ENCODE data around the gene TWF2. TPM values are rescaled to one million over a fixed set of nuclear protein-coding genes. Genes with fewer than 3 reads are reported as not detected.
A peak's percentile ranks its signal among the peaks of the same experiment; 100 is the strongest.

The TWF2 gene
- total and polyA plus RNA-seq, 2 of the 13 experiments (the other 11 are each of a cell fraction or from before 2014, with no cell fraction given): 45.5 to 108 TPM

DNA sequence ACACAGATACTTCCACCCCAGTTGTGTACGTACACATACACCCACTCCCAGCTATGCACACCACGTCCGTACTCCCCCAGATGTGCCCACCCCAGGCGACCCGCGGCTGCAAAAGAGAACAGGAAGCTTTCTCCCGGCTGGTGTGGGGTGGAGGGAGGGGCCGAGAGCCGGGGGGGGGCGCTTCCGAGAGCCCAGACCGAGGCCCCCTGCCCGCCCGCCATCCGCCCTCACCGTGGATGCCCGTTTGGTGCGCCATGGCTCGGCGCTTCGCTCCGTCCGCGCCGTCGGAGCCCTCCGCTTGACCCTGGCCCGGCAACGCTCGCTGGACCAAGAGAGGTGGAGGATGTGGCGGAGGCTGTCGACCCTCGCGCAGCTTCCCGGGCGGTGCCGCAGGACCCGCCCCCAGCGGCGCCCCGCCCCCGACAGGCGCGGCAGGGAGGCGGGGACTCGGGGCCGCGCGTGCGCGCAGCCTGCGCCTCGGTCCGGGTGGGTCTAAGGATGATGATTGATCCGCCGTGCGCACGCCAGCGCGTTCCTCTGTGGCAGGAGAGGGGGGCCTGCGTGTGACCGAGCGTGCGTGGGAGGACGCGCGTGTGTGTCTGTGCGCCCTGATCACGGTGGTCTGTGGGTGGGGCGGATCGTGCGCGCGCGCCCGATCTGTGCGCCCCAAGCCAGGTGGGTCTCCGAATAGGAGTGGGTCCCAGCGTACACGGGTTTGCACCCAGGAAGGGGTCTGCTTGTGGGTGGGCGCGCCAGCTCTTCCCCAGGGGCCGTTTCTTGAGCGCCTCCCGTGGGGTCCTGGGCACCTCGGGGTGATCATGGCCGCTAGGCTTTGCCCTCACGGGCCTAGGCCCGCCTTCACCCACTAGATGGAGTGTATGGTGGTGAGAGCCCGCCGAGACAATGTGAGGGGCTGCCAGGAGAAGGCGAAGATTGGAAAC is at the start of gene TWF2 (continued):
- peak; percentile 72; the same call in 1 of the 2 replicates for TF ChIP-seq FOXC1 (CRISPR knock-in tag; IDR thresholded peaks at IDR 0.05; ENCODE audit: borderline replicate concordance)
- TF ChIP-seq ZNF605 (CRISPR knock-in tag; IDR thresholded peaks at IDR 0.05): peak; percentile 79; the same call in 1 of the 2 replicates
- TF ChIP-seq, protein P1, sequence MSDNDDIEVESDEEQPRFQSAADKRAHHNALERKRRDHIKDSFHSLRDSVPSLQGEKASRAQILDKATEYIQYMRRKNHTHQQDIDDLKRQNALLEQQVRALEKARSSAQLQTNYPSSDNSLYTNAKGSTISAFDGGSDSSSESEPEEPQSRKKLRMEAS (IDR thresholded peaks at IDR 0.05): peak; percentile 49
- no peak for TF ChIP-seq MTF2 (CRISPR knock-in tag; IDR thresholded peaks at IDR 0.05; ENCODE audit: borderline replicate concordance)
- TF ChIP-seq, protein P2, sequence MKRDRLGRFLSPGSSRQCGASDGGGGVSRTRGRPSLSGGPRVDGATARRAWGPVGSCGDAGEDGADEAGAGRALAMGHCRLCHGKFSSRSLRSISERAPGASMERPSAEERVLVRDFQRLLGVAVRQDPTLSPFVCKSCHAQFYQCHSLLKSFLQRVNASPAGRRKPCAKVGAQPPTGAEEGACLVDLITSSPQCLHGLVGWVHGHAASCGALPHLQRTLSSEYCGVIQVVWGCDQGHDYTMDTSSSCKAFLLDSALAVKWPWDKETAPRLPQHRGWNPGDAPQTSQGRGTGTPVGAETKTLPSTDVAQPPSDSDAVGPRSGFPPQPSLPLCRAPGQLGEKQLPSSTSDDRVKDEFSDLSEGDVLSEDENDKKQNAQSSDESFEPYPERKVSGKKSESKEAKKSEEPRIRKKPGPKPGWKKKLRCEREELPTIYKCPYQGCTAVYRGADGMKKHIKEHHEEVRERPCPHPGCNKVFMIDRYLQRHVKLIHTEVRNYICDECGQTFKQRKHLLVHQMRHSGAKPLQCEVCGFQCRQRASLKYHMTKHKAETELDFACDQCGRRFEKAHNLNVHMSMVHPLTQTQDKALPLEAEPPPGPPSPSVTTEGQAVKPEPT (CRISPR knock-in tag; IDR thresholded peaks at IDR 0.05; ENCODE audit: low read depth): no peak
- TF ChIP-seq SRY (CRISPR knock-in tag; IDR thresholded peaks at IDR 0.05): peak; percentile 66
- peak; percentile 78 for TF ChIP-seq POLR2AphosphoS5 (IDR thresholded peaks at IDR 0.05; ENCODE audit: low read depth, low read length)
- TF ChIP-seq ZNF619 (CRISPR knock-in tag; IDR thresholded peaks at IDR 0.05): no peak
- TF ChIP-seq RFX5 (IDR thresholded peaks at IDR 0.05; ENCODE audit: low read depth, low read length): no peak
- TF ChIP-seq KDM4B (CRISPR knock-in tag; IDR thresholded peaks at IDR 0.05): peak; percentile 82
- peak; percentile 63; the same call in 1 of the 2 replicates for TF ChIP-seq SP4 (CRISPR knock-in tag; IDR thresholded peaks at IDR 0.05)
- no peak for TF ChIP-seq FOXP1 (IDR thresholded peaks at IDR 0.05)
- TF ChIP-seq FOXP1 (CRISPR knock-in tag; IDR thresholded peaks at IDR 0.05): no peak
- peak; percentile 41; the same call in 1 of the 2 replicates for TF ChIP-seq ARID2 (CRISPR knock-in tag; IDR thresholded peaks at IDR 0.05; ENCODE audit: borderline replicate concordance)
- TF ChIP-seq ZNF709 (CRISPR knock-in tag; IDR thresholded peaks at IDR 0.05): peak; percentile 67; the same call in 1 of the 2 replicates
- TF ChIP-seq ZC3H4 (CRISPR knock-in tag; IDR thresholded peaks at IDR 0.05; ENCODE audit: borderline replicate concordance): 0 out of 2 replicates have a peak, but pooled peaks have one; percentile 61
- TF ChIP-seq FIP1L1 (IDR thresholded peaks at IDR 0.05; ENCODE audit: borderline replicate concordance, insufficient read depth, low read depth, low read length): no peak
- TF ChIP-seq, protein P3, sequence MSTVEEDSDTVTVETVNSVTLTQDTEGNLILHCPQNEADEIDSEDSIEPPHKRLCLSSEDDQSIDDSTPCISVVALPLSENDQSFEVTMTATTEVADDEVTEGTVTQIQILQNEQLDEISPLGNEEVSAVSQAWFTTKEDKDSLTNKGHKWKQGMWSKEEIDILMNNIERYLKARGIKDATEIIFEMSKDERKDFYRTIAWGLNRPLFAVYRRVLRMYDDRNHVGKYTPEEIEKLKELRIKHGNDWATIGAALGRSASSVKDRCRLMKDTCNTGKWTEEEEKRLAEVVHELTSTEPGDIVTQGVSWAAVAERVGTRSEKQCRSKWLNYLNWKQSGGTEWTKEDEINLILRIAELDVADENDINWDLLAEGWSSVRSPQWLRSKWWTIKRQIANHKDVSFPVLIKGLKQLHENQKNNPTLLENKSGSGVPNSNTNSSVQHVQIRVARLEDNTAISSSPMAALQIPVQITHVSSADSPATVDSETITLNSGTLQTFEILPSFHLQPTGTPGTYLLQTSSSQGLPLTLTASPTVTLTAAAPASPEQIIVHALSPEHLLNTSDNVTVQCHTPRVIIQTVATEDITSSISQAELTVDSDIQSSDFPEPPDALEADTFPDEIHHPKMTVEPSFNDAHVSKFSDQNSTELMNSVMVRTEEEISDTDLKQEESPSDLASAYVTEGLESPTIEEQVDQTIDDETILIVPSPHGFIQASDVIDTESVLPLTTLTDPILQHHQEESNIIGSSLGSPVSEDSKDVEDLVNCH (CRISPR knock-in tag; IDR thresholded peaks at IDR 0.05): no peak
- no peak for TF ChIP-seq PCBP2 (optimal IDR thresholded peaks at IDR 0.05; ENCODE audit: low read depth, low read length, poor library complexity, severe bottlenecking)
- no peak for TF ChIP-seq BRCA1 (CRISPR knock-in tag; IDR thresholded peaks at IDR 0.05)
- TF ChIP-seq ZBTB7A (CRISPR knock-in tag; IDR thresholded peaks at IDR 0.05): 0 out of 2 replicates have a peak, but pooled peaks have one; percentile 57
- TF ChIP-seq NFKBIZ (CRISPR knock-in tag; IDR thresholded peaks at IDR 0.05): 0 out of 2 replicates have a peak, but pooled peaks have one; percentile 17
- TF ChIP-seq ZNF749 (CRISPR knock-in tag; IDR thresholded peaks at IDR 0.05; ENCODE audit: borderline replicate concordance): no peak; the same call in 1 of the 2 replicates
- TF ChIP-seq KDM5B (CRISPR knock-in tag; IDR thresholded peaks at IDR 0.05; ENCODE audit: borderline replicate concordance): peak; percentile 55; the same call in 1 of the 2 replicates
- TF ChIP-seq ZNF616 (CRISPR knock-in tag; IDR thresholded peaks at IDR 0.05; ENCODE audit: low read depth): no peak
